GM19023 (cell line): ENCODE data around the gene ZNF688.
A peak's percentile ranks its signal among the peaks of the same experiment; 100 is the strongest.
"Not testable (repeated sequence)": the region's sequence is repeated elsewhere in the genome, so short reads cannot be mapped to it uniquely, and the experiment has no call there.

Experiments
- ATAC-seq: cut with Tn5 transposase; IDR thresholded peaks from one replicate; pipeline ENCODE4 v1.9.1; 2021; ENCODE audit warnings: mild to moderate bottlenecking, moderate library complexity; ENCODE audit not compliant: unreplicated experiment

The ZNF688 gene

DNA sequence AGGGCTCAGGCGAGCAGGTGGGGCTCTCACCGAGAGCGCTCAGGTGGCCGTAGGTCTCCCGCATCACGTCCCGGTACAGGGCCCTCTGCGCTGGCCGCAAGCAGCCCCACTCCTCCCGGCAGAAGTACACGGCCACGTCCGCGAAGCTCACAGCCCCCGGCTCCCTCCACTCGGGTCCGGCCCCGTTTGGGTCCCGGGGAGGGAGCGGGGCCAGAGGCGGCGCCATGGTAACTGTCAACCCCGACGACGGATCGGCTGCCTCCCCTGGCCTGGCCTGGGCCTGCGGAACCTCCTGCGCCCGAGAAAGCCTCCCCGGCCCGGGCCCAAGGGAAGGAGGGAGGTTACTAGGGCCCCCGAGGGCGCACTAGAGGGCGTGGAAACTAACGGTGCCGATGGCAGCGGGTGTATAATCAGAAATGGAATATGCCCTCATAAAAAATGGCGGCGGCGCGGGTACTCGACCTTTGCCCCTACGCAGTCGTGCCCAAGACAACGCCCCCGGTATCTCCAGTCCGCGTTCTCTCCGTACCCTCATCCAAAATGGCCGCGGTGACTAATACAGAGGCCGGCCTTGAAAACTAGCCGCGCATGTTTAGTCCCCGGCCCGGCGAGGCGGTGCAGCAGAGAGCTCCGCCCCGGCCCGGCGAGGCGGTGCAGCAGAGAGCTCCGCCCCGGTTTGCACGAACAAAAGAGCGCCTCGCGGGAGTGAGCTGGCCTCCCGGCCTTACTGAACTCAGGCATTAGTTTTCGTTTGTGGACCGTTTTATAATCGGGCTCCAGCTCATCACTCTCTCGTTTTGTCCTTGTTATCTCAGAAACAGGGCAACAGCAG lies 13.3 kb downstream of the ZNF688 start, which contains the start of gene ZNF764:
Gene ZNF764 (minus strand): TSS at position 418 of the 832 bp plus-strand sequence. CDS start 192 bp downstream, at position 226.
- ATAC-seq, result peak; percentile 88

DNA sequence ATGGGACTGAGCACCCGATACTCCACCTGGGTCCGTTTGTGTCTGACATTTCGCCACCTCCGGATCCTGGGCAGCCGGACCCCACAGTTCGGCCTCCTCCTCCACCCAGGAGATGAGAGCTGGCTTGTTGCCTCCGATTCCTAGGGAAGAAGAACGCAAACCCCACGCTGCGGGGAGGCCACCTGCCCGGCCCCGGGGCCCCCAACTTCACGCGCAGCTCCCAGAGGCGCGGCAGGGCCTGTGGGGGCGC lies 13.9 kb downstream of the ZNF688 start:
- peak; percentile 4 for ATAC-seq

DNA sequence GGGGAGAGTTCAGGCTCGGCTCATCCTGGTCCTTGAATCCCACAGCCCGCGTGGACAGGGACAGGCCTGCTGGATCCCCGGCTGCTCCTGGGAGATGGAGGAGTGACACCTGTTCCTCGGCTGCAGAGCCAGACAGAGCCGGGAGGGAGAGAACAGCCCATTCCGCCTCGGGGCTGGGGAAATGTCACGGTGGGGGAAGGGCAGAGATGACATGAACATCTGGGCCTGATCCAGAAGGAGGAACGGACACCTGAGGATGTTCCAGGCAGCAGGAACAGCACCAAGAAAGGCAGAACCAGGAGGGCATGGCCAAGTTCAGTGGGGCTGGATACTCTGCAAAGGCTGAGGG lies 15.4 kb downstream of the ZNF688 start:
- no peak for ATAC-seq

DNA sequence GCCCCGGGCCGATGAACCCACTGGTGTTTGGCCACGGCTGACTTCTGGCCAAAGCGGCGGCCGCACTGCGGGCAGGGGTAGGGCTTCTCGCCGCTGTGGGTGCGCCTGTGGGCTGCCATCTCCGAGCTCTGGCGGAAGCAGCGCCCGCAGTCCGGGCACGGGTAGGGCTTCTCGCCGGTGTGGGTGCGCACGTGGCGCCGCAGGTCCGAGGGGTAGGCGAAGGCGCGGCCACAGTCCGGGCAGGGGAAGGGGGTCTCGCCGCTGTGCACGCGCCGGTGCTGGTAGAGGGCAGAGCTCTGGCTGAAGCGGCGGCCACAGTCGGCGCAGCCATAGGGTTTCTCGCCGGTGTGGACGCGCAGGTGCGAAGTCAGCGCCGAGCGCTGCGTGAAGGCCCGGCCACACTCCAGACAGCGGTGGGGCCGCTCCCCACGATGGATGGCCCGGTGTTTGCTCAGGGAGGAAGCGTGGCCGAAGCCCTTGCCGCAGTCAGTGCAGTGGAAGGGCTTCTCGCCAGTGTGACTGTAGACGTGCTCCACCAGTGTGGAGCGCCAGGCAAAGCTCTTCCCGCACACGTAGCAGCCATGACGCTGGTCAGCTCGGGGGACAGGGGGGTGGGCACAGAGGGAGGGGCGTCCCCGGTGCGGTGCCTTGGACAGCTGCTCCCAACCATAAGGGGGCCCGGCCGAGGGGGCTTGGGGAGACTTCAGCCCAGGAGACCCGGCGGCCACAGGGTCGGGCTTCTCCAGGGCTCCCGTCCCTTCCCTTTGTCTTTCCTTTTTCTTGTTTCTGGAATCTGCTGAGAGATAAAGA lies 16.0 kb downstream of the ZNF688 start:
- ATAC-seq, result no peak

DNA sequence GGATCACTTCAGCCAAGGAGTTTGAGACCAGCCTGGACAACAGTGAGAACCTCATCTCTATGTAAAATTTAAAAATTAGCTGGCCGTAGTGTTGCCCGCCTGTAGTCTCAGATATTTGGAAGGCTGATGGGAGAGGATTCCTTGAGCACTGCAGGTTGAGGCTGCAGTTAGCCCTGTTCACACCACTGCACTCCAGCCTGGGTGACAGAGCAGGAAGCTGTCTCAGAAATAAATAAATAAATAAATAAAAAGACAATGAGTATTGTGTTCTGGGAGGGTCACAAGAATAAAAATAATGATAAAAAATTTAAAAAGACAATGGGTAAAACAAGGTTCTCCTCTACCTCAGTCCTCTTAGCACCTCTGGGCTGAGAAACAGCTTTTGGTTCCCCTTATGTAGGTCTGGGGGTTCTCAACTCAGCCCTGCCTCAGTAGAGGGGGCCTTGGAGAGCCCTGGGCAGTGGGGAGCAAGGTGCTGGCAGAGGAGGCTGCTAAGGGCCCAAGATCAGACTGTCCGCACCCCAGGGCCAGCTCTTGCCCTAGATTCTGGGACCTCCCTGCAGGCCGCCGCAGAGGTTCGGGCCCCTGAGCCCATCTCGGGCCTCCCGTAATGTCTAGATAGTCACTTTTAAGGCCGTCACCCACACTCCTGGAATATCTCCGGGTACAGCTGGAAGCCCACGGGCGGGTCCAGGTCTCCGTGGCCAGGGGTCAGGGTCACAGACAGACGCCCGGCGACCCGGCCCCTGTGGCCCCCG lies 16.8 kb downstream of the ZNF688 start:
- no peak for ATAC-seq

DNA sequence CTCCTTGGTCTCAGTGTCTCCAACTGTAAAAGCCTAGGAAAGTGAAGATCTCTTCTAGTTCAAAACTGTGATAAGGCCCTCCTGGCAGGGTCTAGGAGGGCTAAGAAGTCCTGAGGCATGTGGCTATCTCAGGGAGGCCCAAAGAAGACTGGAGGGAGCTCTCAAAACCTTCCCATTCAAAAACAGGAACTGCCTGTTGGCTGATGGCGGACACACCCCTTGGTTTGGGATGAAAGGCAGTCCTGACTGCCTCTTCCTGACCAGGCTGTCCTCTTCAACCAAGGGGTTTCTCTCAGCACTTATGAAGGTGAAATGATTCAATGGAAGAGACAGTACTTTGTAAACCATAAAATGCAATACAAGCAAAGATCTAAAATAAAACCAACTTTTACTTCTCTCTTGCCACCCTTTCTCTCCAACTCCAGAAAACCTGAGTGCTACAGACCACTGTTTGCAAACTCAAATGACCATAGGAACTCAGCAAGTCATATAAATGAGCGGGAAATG lies 18.1 kb downstream of the ZNF688 start:
- ATAC-seq, result no peak

DNA sequence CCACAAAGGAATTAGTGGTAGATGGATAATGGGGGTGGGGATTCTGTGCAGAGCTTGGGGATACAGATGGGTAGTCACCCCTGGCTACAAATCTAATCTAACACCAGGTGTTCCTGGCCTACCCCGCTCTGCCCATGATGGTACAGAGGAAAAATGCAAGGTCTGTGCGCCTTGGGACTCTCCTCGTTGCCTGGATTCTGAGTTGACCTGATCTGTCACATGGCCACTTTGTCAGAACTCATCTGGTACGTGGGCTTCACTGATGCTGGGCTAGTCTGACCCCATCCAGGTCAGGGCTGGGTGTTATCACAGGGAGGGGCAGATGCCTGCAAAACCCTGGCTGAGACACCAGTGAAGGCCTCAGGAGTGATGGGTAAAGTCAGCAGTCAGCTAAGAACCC lies 18.6 kb downstream of the ZNF688 start:
- no peak for ATAC-seq

DNA sequence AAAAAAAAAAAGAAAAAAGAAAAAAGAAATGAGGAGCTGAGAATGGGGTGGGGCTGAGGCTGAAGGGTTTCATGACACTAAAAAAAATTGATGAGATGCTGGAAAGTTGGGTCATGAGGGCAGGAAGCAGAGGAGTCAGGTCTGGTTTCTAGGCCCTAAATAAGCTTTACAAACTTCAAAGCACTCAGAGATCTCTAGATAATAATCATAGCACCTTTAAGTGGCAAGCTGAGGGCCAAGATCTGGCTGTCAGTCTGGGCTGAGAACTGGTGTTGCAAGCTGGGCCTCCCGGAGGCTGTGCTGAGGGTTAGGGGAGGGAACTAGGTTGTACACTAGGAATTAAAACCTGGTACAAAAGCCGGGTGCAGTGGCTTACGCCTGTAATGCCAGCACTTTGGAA lies 19.7 kb downstream of the ZNF688 start:
- no peak for ATAC-seq

DNA sequence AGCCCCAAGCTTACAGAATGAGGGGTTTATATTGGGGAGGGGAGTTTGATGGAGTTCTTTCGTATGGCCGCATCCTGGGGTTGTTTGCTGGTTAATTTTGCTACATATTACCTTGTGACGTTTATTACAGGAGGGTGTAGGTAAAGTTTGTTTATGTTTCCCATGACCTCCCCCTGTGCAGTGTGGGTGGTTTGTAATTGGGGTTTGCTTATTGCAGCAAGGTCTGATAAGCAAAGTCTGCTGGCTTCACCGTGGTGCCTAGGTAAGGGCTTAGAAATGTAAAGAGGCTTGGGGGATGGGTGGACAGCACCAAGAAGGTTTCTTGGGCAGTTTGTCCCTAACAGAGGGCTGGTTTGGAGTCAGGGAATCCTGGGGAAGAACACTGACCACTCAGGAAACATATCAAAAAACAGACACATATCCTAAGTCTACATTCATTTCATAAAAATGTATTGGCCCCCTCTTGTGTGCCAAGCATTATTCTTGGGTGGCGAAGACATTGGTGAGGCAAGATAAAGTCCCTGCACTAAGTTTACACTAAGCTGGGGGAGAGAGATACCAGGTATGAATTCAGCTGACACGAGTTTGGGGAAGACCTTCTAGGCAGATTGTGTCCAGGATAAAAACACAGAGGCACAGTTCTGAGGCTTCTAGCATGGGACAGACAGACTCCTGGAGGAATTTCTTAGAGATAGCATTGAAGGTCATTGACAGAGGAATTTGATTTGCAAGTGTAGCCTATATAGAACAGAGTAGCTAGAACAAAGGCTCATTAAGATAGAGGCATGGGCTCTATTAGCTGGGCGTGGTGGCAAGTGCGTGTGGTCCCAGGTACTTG lies 22.9 kb downstream of the ZNF688 start:
- ATAC-seq, result no peak

DNA sequence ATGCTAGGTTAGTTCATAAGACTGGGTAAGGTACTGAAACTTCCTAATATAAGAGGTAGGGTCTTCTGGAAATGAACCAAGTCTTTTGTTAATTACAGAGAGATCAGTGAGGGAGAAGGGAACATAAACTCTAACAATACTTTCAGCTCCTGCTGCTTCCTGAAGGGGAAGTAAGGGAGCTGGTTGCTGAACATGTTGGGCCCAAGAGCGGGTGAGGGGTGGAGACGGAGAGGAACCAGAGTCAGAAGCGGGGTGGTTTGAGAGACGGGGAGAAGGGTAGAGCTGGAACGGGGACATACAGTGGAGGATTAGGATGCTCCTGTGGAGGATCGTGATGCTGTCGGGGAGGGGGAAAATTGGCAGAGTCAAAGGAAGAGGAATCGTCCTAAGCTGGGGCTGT lies 25.4 kb downstream of the ZNF688 start:
- ATAC-seq, result no peak

DNA sequence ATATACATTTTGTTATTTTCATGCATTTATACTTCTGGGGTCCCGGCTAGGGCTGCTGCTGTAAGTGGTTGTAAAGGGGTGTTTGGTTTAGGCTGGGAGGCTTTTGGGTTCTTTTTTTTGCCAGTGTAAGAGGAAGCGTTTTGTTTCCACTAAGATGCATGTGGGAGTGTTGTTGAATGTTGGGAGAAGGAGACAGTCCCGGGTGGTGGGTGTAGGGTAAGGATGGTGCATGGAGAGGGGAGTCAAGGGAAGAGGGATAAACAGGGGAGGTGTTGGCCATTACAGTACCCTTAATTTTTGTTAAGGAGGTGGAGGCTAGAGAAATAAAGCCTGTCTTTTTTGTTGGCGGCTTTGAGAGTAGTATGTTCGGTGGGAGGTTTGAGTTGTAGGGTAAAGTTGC lies 28.4 kb downstream of the ZNF688 start:
- ATAC-seq, result no peak

DNA sequence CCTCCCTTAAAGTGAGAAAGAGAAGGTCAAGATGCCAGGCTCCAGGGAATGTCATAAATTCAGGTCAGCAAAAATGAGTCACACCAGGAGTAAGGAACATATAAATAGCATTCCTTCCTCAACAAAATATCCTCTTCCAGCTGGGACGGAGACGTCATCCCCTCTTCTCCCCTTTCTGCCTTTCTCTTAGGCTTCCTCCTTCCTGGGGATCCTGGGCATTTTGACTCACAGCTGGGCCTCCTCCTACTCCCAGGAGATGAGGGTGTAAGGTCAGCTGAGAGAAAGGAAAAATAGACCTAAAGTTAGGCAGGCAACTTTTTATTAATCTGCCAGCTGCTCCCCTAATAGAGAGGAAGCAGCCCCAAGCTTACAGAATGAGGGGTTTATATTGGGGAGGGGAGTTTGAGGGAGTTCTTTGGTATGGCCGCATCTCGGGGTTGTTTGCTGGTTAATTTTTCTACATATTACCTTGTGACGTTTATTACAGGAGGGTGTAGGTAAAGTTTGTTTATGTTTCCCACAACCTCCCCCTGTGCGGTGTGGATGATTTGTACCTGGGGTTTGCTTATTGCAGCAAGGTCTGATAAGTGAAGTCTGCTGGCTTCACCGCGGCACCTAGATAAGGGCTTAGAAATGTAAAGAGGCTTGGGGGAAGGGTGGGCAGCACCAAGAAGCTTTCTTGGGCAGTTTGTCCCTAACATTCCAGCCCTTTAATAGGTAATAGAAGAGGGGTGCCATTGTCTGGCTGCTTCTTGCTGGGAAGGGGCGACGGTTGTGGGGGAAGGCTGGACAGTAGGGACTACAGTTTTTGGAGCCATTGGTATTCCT lies 29.8 kb downstream of the ZNF688 start:
- ATAC-seq, result no peak

DNA sequence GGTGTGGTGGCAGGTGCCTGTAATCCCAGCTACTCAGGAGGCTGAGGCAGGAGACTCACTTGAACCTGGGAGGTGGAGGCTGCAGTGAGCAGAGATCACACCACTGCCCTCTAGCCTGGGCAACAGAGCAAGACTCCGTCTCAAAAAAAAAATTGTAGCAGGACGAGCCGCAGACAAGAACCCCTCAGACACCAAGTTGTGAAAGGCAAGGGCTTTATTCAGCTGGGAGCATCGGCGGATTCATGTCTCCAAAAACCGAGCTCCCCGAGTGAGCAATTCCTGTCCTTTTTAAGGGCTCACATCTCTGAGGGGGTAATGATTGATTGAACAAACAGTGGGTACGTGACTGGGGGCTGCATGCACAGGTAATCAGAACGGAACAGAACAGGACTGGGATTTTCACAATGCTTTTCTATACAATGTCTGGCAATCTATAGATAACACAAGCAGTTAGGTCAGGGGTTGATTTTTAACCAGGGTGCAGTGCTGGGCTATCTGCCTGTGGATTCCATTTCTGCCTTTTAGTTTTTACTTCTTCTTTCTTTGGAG lies 30.5 kb downstream of the ZNF688 start:
- ATAC-seq, result not testable (repeated sequence)

DNA sequence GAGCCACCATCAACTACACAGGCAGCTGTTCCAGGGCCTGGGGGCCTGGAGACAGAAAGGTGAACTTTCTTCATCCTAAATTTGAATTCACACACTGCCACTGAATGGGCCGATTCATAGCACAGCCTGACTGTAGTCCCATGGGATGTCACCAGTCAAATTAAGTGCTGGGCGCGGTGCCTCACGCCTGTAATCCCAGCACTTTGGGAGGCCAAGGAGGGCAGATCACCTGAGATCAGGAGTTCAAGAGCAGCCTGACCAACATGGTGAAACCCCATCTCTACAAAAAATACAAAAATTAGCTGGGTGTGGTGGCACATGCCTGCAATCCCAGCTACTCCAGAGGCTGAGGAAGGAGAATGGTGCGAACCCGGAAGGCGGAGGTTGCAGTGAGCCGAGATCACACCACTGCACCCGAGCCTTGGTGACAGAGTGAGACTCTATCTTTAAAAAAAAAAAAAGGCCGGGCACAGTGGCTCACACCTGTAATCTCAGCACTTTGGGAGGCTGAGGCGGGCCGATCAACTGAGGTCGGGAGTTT lies 31.5 kb downstream of the ZNF688 start:
- not testable (repeated sequence) for ATAC-seq

DNA sequence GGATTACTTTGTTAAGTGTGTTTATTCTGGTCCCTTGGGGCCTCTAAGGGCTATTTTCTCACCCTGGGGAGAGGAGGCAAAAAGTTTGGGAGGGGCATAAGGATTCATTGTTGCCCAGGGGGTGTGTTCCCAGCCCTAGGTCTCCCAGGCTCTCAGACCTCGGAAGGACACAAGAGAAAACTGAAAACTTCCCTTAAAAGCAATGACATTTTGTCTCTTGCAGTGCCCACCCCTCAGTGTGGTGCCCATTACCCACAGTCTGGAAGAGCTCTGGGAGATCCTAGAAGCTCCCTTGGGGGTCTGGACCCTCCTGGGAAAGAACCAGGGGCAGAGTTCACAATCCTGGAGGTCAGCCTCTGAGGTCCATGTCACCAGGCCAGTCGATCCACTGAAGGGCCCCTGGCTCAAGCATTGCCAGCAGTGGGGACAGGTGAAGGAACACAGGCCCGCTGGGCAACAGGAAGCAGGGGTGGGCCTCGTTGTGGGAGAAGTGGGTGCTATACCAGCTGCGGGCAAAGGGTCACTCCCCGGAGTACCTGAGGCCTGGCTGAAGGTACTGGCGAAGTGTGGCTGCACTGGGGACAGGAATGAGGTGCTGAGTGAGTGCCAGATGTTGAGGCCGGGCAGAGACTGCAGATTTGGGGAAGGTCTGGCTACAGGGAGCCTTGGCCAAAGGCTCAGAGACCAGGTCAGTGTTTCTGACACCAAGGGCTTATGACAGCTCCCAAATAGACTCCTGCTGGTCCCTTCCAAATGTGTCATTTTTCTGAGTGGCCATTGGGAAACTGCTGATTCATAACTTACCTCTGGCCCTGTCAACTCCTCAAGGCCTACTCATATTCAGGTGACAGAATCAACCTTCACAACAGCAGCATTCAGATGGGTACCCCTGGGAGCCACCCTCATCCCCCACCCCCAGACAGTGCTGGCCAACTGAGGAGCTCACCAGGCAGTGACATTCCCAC lies 32.2 kb downstream of the ZNF688 start:
- ATAC-seq, result no peak

DNA sequence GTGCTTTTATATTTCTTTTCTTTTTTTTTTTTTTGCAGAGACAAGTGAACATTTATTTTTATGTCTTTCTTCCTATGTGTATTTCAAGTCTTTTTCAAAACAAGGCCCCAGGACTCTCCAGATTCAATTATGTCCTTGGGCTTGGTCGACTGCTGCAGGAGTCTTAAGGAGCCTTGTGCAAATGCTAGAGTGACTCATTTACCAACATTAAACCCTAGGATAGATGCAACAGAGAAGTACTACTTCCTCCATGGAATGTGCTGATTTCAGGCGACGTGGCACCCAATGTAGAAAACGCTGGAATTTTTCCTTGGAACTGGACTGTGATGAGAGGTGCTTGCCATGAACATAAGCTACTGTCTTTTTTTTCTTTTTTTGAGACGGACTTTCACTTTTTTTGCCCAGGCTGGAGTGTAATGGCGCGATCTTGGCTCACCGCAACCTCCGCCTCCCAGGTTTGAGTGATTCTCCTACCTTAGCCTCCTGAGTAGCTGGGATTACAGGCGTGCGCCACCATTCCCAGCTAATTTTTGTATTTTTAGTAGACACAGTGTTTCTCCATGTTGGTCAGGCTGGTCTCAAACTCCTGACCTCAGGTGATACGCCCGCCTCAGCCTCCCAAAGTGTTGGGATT lies 35.0 kb downstream of the ZNF688 start:
- ATAC-seq, result not testable (repeated sequence)

DNA sequence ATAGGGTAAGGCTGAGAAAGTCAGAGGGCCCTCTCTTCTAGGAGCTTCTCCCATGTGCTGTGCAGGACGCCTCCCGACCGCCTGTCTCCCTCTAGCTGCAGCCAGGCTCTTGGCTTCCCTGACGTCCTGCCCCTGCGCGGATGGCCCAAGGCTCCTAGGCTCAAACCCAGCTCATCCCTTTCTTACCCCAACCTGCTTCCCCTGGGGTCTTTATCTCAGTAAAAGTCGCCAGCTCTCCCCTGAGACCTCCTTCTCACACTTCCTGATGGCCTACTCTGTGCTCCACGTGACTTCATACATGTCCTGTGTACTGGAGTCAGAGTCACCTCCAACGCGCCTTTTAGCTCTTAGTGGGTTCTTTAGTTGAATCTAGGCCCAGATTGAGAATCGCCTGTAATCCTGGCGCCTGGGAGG lies 35.7 kb downstream of the ZNF688 start:
- ATAC-seq, result no peak
